AG04450 (cell line): ENCODE data around the gene MEGF9. TPM values are rescaled to one million over a fixed set of nuclear protein-coding genes. Genes with fewer than 3 reads are reported as not detected.

Experiments
- CTCF ChIA-PET: fragments of 300-600, 350-600 bp; formaldehyde crosslinking; extraction: SDS; loops from one replicate; lab custom pipeline; 2022; ENCODE audit warnings: antibody characterized with exemption, inconsistent platforms; lab: Charles Lee
- POLR2A ChIA-PET: fragments of 350-600 bp; formaldehyde crosslinking; extraction: SDS; loops from one replicate; lab custom pipeline; 2021; ENCODE audit warnings: antibody characterized with exemption, inconsistent platforms; lab: Yijun Ruan, JAX
- DNase-seq: peaks from one replicate; pipeline ENCODE4 v3.0.0-alpha.2; 2011; ENCODE audit warnings: low read depth, low spot score
- H3K27ac ChIP-seq: one replicate; pipeline ENCODE4 v1.5.1; 2012; ENCODE audit warnings: low read depth, low read length, control low read depth
- H3K27me3 ChIP-seq: one replicate; pipeline ENCODE4 v1.6.0; 2012; ENCODE audit warnings: low read length; ENCODE audit not compliant: control insufficient read depth, insufficient read depth
- H3K4me3 ChIP-seq: 2 replicates; pipeline ENCODE4 v1.5.1; 2011; ENCODE audit warnings: mild to moderate bottlenecking, low read depth, low read length, control low read depth
- H3K9me3 ChIP-seq: 2 replicates; pipeline ENCODE4 v1.5.1; 2012; ENCODE audit warnings: low read length; ENCODE audit not compliant: control insufficient read depth, insufficient read depth
- CTCF ChIP-seq: IDR thresholded peaks from 2 replicates; pipeline ENCODE4 v1.5.1; 2011; ENCODE audit warnings: low read depth, low read length, control low read depth, inconsistent platforms
- polyA plus RNA-seq: library from polyadenylated mRNA; depleted of rRNA; stranded (reverse); fragments of >200 nt; gene quantifications from 2 replicates; pipeline ENCODE4 v1.2.3, GENCODE V29; 2011

MEGF9 gene
- polyA plus RNA-seq, 1 experiment = 12.9 TPM

GRCh38 chr9:120574473-120574872 lies 139.8 kb downstream of the MEGF9 start:
- ChIA-PET POLR2A (no interaction called here), CTCF (interaction anchor here (0.6 kb wide), 1 partner anchor 84 kb away, joined by 3 read pairs; no protein-coding TSS in a partner anchor)
- no peak for TF ChIP-seq CTCF
- Histone ChIP-seq H3K27ac (no peak overlapping the region), H3K4me3 (no peak overlapping the region), H3K27me3 (no peaks in the 10 kb centered on the region), H3K9me3 (no peaks in the 10 kb centered on the region)
- no peak for DNase-seq

- ChIA-PET CTCF (interaction anchor here (1.1 kb wide), 1 partner anchor 48 kb away, joined by 4 read pairs; no protein-coding TSS in a partner anchor), POLR2A (no interaction called here)
- DNase-seq = no peak
- Histone ChIP-seq H3K4me3 (no peak overlapping the region), H3K27me3 (no peaks in the 10 kb centered on the region), H3K27ac (no peak overlapping the region), H3K9me3 (no peaks in the 10 kb centered on the region)
- no peak for TF ChIP-seq CTCF
These were observed 141.8 kb downstream of the MEGF9 start for GRCh38 chr9:120572472-120572871.

GRCh38 chr9:120571443-120572257 lies 142.6 kb downstream of the MEGF9 start:
- Histone ChIP-seq H3K9me3 (no peaks in the 10 kb centered on the region), H3K4me3 (no peak overlapping the region), H3K27ac (peak overlapping the region; percentile 77), H3K27me3 (no peaks in the 10 kb centered on the region)
- no peak for TF ChIP-seq CTCF
- DNase-seq = peak; percentile 86
- ChIA-PET POLR2A (interaction anchor here (0.5 to 1.1 kb wide), 7 partner anchors 12 to 190 kb away, joined by 3 to 4 read pairs (median 3); no protein-coding TSS in a partner anchor), CTCF (interaction anchor here (1.1 kb wide), 1 partner anchor 49 kb away, joined by 4 read pairs; no protein-coding TSS in a partner anchor)

GRCh38 chr9:120570296-120570695 lies 144.0 kb downstream of the MEGF9 start:
- ChIA-PET POLR2A (no interaction called here), CTCF (interaction anchor here (1.3 kb wide), 1 partner anchor 9 kb away, joined by 4 read pairs; no protein-coding TSS in a partner anchor)
- H3K9me3 ChIP-seq = no peaks in the 10 kb centered on the region
- no peaks in the 10 kb centered on the region for H3K27me3 ChIP-seq
- no peak for DNase-seq
- TF ChIP-seq CTCF = no peak
- H3K4me3 ChIP-seq = no peak overlapping the region
- H3K27ac ChIP-seq = peak overlapping the region; percentile 77

- Histone ChIP-seq H3K4me3 (no peak overlapping the region), H3K27me3 (no peaks in the 10 kb centered on the region), H3K27ac (no peak overlapping the region), H3K9me3 (no peaks in the 10 kb centered on the region)
- ChIA-PET POLR2A (interaction anchor here (0.6 kb wide), 1 partner anchor 167 kb away, joined by 3 read pairs; no protein-coding TSS in a partner anchor), CTCF (interaction anchor here (1.3 kb wide), 1 partner anchor 9 kb away, joined by 4 read pairs; no protein-coding TSS in a partner anchor)
- no peak for DNase-seq
- peak; percentile 37 for TF ChIP-seq CTCF
These were observed 144.7 kb downstream of the MEGF9 start for GRCh38 chr9:120569556-120569955.
